ENCODE measurements around the gene ELMOD3.
"Not testable (repeated sequence)": the region's sequence is repeated elsewhere in the genome, so short reads cannot be mapped to it uniquely, and the experiment has no call there.

The ELMOD3 gene

DNA sequence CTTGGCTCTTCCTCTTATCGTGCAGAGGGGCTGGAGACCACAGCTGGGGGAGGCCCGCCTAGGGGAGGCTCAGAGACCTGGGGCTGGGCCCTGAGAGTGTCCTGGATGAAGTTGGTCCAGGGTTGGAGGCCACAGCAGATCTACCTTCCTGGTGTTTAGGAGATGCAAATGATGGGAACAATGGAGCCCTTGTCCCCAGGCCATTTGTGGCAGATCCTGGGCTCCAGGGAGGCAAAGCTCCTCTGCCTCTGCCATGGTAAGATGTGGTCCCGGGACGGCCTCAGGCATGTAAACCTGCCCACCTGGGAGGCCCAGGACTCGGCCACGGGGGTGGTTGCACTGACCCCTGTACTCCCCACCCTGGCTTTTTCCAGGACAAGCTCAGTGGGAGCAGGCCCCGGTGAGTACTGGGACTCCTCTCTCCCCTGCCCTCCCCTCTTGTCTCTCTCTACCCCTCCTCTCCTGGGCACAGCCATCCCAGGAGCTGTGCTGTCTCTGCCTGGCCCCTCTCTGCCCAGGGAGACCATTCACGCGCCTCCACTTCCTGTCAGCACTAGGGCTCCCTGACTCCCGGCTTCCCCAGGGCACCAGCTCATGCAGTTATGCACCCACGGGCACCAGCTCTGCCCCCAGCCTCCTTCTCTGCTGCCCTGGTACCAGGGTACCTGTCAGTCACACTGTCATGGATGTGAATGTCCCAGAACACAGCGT is 74.8 kb downstream of the ELMOD3 start:
- DNase-seq = no peak

DNA sequence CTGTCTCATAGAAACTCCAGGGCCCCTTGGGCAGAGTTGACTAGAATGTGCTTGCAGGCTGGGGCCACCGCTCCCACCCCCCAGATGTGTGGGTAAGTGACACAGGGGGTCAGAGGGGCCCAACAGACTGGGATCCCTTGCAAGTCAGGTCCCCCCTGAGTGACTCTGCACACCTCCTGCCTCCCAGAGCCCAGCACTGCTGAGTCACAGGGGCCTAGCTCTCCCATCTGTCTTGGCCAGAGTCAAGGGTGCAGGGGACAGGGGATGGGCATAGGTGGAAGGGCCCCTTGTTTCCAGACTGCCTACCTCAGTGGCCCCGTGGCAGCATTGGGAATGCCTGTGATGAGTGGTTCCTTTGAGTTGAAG is 75.3 kb downstream of the ELMOD3 start:
- no peak for DNase-seq

DNA sequence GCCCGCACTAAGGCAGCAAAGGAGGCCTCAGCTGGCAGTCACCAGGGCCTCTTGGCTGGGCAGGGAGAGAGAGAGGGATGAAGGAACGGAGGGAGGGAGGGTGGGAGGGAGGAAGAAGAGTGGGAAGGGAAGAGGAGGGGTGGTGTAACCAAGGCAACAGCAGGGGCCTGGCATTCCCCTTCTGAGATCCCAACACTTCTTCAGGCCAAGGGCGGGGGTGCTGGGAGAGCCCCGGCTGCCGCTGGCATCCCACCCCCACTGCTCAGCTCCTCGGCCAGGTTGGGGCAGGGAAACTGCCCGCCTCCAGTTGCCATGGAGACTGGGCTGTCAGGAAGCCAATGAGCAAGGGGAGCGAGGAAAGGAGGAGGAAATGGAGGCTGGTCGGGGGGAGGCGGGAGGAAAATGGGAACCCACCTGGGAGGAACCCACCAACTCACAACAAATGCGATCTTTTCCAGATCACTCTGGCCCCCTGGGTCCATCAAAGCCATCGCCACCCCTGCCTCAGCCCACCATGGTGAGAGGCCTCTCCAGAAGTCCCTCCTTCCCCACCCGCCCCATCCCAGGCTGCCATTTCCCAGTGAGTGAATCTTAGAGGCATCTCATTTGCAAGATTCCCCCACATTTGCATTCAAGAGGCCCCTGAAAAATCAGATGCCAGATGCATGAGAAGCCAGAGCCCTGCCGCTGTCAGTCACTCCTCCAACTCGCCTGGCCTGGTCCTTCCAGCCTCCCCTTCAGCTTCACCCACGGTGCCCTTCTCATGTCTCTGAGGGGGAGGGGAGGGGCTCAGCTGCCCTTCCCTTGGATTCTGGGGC is 76.4 kb downstream of the ELMOD3 start:
- no peak for DNase-seq

DNA sequence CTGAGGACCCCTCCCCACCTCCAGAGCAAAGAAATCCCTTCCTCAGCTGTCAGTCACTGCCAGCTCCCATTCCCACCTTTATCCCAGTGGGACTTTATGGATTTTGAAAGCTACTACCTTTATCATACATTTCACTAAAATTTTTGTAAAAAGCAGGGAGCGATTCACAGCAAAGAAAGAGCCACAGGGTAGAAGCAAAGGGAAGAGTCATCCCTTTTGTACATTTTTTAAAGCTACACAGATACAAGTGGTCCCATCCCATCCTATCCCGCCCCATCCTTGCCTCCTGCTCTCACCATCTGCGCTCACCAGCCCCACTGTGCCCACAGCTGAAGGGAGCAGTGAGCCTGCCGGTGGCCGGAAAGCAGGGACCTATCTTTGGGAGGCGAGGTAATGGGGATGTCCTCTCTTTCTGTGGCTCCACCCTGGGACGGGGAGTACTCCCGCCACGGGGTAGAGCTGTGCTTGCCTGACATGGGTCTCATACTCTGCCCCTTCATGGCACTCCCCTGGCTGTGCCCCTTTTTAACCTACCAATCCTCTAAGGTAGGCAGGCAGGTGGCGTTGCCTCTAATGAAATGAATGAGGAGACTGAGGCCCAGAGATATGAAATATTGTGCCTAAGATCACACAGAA is 77.1 kb downstream of the ELMOD3 start:
- DNase-seq = no peak

DNA sequence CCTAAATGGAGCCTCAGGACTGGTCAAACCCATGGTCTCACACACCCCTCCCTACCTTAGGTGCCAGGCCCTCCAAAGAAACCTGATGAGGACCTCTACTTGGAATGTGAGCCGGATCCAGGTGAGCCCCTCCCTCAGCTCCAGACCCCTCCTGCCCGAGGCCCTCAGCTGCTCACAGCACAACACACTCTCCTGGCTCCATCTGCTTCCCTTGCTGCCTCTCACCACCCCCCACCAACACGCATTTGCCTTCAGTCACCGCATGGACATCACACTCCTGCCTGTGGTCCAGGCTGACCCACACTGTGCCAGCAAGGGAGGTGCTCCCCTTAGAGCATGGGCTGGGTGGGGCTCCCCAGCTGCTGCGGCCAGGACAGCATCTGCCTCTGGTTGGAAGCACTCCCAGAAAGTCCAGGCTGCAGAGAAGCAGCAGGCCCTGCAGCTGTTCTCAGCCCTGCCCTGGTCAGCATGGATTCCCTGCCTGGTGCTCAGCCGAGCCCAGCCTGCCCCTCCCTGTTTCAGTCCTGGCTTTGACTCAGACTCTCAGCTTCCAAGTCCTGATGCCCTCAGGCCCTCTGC is 79.0 kb downstream of the ELMOD3 start:
- no peak for DNase-seq

DNA sequence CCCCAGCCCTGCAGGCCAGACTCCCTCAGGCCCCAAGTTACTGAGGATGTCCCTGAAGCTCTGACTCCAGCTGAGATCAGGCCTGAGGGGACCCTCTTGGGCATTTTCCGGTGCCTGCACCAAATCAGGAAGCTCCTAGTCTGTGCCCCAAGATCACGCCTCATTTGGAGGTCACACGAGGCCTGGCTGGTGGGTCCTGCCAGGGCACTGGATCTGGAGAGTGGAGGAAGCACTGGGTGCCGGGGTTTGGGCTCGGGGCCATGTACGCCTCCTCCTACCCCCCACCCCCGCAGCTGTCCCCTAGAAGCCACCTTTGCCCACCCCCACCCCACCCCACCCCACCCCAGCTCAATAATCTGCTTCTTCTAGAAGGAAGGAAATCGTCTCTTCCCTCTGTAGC is 80.1 kb downstream of the ELMOD3 start:
- DNase-seq = no peak

DNA sequence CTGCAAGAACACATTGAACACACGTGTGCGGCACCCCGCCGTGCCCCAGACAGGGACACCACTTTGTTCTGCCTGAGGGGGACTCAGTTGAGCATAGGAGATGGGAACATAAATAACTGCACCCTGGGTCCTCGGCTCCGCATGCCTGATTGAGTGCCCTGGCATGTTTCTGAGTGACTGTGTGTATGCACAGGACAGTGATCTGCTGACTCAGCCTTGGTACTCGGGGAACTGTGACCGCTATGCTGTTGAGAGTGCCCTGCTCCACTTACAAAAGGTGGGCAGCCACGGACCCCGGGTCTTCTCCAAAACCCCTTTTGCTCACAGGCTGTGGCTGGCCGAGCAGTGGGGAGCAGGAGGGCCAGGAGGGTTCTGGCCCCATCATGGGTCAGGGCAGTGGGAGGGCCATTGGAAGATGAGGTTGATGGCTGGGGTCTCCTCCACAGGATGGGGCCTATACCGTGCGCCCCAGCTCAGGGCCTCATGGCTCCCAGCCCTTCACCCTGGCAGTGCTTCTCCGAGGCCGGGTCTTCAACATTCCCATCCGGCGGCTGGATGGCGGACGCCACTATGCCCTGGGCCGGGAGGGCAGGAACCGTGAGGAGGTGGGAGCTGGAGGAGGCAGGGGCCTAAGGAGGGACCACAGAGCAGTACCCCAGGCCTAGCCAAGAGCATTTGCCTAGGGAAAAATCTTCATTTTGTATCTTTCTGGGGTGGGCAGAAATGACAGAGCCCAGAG is 80.8 kb downstream of the ELMOD3 start:
- DNase-seq = no peak

DNA sequence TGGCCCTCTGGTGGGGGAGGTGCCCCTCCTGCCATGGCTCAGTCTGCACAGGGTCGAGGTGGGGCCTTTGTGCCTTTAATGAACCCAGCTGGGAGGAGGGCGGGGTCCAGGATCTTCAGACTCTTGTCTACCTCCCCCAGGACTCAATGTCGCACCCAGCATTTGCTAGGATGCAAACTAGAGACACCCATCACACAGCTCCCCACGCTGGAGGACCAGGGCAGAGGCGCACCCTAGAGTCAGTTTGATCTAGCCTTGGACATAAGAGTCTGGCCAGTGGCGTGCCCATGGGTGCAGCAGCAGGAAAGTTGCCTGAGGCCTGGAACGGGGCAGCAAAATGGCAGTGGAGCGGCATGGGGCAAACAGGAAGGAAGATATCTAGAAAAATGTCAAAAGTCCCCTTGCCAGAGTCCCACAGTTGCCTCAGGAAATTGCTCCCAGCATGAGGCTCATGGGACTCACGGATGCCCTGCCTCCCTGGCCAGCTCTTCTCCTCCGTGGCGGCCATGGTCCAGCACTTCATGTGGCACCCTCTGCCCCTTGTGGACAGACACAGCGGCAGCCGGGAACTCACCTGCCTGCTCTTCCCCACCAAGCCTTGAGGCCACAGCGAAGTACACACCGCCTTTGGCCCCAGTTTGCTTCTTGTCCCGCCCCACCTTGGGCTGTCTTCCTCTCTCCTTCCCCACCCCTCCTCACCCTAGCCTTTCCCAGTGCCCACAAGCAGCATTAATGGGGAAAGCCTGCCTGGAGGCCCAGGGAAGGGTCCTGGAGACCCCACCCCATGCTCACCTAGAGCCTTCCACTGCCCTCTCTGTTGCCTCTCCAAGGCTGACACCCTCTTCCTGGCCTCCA is 81.6 kb downstream of the ELMOD3 start:
- no peak for DNase-seq

DNA sequence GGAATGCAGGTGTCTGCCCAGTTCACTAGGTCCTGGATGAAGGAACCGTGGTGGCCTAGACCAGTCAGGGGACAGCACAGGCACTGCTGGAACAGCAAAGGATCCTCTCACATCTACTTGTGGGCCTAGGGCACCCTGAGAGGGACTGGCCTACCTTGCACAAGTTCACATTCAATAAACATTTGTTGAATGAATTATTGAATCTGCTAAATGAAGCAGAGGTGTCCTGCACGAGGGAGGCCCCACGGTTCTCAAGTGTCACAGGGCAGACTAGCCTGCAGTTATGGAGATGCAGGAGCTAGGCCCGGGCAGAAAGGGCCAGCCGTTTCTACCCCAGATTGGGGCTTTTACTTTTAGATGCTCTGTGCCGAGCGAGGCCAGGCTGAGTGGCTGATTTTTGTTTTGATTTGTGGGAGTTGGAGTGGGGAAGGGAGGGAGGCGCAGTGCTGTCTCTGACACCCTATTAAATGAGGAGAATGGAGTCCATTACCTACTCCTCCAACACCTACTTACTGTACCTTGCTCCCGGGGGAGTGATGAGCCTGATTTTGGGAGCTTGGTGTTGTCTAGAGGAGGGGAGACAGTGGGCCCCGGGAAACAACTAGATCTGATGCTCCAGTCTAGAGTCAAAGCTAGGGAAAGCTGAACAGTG is 82.4 kb downstream of the ELMOD3 start:
- DNase-seq = no peak

DNA sequence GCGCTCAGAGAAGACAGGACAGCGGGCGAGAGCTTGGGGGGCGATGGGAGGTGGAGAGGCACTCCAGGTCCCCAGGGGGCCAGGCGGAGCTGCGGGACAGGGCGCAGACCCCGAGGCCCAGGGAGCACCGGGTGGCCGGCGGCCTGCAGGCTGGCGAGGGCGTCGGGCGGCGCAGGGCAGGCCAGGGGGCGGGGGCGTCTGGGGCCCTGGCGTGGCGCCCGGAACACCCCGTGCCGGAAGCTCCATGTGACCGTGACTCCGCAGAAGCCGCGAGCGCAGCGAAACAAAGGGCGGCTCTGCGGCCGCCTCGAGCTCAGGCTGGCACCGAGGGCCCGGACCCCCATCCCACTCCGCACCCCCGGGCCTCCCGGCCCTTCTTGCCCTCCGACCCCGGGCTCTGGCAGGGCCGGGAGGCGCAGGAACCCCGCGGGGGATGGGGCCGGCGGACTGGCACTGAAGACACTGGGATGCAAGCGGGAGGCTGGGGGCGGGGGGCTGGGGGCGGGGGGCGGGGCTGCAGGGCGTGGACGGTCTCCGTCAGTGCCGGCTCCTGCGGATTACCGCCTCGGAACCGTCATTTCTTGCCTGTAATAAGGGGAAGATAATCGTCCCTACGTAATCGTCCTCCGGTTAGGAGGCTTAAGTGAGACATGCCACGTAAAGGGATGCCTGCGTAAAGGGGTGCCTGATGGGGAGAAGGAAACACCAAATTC is 83.1 kb downstream of the ELMOD3 start:
- peak; percentile 80 to 83 for DNase-seq

DNA sequence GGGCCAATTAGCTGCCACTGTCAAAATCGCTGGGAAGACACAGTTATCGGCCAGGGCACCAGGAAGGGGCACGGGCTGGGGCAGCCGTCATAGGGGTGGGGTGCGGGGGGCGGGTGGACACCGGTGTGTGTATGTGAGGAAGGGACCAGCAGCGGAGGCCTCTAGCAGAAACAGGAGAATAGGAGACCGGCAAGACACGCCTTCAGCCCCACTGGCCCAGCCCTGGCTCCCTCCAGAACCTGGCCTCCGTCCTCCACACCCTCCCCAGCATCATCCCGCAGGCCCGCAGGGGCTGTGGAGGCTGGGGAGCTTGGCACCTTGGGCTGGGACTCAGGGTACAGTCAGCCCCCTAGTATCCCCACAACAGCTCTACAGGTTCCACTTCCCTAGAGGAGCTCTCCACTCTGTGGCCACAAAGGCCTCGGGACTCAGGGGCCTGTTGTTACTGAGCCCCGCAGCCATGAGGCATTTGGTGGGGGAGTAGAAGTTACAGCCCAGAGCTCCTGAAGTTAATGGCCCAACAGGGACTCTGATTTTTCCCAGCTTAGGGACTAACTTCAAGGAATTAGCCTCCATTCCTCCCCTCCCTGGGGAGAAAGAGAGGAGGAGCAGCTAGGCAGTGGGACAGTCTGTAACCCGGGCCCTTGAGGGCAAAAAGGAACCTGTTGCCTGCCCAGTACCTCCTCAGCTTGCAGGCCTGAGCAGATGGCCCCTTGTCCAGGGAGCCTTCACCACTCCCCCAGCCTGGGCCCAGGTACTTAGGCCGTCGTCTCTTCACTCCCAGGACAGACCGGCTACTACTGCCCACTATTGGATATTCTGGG is 83.8 kb downstream of the ELMOD3 start:
- no peak for DNase-seq

DNA sequence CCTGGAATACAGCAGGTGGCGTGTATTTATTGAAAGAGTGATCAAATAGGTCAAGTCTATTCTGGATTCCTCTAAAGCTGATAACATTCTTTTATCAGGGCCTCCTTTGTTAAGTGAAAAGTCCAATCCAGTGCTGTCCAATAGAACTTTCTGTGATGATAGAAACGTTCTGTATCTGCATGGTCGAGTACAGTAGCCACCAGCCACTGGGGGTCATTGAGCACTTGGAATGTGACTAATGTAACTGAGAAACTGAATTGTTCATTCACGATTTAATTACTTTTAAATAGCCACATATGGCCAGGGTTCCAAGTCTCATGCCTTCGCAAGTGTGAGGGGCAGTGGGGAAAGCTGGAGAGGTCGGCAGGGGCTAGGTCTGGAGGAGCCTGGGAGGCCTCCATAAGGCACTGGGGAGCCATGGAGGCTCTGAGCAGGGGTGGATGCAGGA is 84.5 kb downstream of the ELMOD3 start:
- no peak for DNase-seq

DNA sequence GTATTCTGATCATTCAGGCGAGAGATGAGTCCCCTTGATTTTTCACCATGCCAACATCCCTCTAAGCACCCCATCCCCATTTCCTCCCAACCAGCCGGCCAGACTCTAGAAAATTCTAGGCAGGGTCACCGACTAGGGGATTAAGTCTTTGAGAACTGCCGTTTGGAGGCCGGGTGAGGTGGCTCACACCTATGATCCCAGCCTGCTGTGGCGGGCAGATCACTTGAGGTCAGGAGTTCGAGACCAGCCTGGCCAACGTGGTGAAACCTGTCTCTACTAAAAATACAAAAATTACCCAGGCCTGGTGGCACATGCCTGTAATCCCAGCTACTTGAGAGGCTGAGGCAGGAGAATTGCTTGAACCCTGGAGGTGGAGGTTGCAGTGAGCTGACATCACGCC is 85.0 kb downstream of the ELMOD3 start:
- not testable (repeated sequence) for DNase-seq

DNA sequence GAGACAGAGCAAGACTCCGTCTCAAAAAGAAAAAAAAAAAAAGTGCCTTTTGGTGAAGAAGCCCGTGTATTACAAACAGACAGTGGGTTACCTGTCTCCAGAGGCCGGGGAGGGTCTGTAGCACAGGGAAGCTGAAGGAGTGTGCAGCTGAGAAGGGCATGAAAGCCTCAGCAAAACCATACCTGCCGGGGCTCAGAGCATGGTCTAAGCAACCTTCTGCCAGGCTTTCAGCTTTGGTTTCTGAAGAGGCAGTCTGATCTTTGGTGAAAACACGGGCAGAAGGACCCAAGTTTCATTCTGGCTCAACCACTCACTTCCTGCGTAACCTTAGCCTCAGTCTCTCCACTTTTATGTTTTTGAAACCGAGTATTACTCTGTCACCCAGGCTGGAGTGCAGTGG is 85.4 kb downstream of the ELMOD3 start:
- no peak for DNase-seq

DNA sequence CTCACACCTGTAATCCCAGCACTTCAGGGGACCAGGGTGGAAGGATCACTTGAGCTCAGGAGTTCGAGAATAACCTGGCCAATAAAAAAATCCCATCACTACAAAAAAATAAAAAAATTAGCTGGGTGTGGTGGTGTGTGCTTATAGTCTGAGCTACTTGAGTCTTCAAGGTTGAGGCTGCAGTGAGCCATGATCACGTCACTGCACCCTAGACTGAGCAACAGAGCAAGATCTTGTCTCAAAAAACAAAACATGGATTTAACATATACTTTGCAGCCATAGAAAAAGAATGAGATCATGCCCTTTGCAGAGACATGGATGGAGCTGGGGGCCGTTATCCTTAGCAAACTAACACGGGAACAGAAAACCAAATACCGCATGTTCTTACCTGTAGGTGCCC is 86.2 kb downstream of the ELMOD3 start:
- no peak for DNase-seq

All from CD4-positive, alpha-beta T cell treated with Interferon alpha-2 for 1 hour (primary cell).